GM06990 (cell line): ENCODE data around the gene KCTD2.

ENCODE experiments used
- DNase-seq: peaks from one replicate; pipeline ENCODE4 v3.0.0-alpha.2; 2011; ENCODE audit not compliant: insufficient read length; ENCODE audit errors: extremely low read depth
- H3K27me3 ChIP-seq: replicated peaks from 2 replicates; pipeline ENCODE4 v1.6.0; 2011; ENCODE audit warnings: low read length; ENCODE audit not compliant: control insufficient read depth, insufficient read depth
- H3K36me3 ChIP-seq: 2 replicates; pipeline ENCODE4 v1.5.1; 2011; ENCODE audit warnings: low read length; ENCODE audit not compliant: control insufficient read depth, insufficient read depth
- H3K4me3 ChIP-seq: replicated peaks from 2 replicates; pipeline ENCODE4 v1.5.1; 2011; ENCODE audit warnings: low read depth, mild to moderate bottlenecking, control low read depth, low read length
- CTCF ChIP-seq: IDR thresholded peaks from 2 replicates; pipeline ENCODE4 v1.5.1; 2011; ENCODE audit warnings: low read length, control low read depth, mild to moderate bottlenecking, inconsistent platforms; ENCODE audit not compliant: insufficient read depth, poor library complexity, severe bottlenecking

Gene KCTD2

DNA sequence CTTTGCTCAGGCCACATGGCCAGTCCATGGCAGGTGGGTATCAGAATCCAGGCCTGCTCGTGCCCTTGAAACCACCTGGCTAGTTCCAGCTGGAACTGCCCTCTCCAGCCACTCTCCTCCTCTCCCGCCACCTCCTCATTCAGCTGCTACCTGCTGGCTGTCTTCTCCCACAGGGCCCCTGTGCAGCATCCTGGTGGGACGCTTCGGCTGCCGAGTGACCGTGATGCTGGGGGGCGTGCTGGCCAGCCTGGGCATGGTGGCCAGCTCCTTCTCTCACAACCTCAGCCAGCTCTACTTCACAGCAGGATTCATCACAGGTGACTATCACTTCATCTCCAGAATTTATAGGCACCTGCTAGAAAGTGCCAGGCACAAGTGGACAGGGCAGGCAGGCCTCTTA, 50.8 kb downstream of the KCTD2 start:
- H3K4me3 ChIP-seq = no peak overlapping the region
- no peaks in the 10 kb centered on the region for H3K36me3 ChIP-seq
- no peak for DNase-seq
- TF ChIP-seq CTCF = no peak
- H3K27me3 ChIP-seq = no peaks in the 10 kb centered on the region

GRCh38 chr17:75098861-75099260, 51.8 kb downstream of the KCTD2 start:
- Histone ChIP-seq H3K27me3 (no peaks in the 10 kb centered on the region), H3K4me3 (no peak overlapping the region), H3K36me3 (no peaks in the 10 kb centered on the region)
- DNase-seq = no peak
- no peak for TF ChIP-seq CTCF

DNA sequence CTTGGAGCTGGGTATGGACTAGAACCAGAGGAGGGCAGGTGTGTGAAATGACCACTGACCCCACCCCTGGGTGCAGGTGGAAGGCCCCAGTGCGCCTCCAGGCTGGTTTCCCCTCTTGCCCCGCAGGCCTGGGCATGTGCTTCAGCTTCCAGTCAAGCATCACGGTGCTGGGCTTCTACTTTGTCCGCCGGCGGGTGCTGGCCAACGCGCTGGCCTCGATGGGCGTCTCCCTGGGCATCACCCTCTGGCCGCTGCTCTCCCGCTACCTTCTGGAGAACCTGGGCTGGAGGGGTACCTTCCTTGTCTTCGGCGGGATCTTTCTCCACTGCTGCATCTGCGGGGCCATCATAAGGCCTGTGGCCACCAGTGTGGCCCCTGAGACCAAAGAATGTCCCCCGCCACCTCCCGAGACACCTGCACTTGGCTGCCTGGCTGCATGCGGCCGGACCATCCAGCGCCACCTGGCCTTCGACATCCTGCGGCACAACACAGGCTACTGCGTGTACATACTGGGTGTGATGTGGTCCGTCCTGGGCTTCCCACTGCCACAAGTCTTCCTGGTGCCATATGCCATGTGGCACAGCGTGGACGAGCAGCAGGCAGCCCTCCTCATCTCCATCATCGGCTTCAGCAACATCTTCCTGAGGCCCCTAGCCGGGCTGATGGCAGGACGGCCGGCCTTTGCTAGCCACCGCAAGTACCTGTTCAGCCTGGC, 53.0 kb downstream of the KCTD2 start:
- no peak for TF ChIP-seq CTCF
- no peak for DNase-seq
- no peak overlapping the region for H3K4me3 ChIP-seq
- no peaks in the 10 kb centered on the region for H3K36me3 ChIP-seq
- H3K27me3 ChIP-seq = no peaks in the 10 kb centered on the region

DNA sequence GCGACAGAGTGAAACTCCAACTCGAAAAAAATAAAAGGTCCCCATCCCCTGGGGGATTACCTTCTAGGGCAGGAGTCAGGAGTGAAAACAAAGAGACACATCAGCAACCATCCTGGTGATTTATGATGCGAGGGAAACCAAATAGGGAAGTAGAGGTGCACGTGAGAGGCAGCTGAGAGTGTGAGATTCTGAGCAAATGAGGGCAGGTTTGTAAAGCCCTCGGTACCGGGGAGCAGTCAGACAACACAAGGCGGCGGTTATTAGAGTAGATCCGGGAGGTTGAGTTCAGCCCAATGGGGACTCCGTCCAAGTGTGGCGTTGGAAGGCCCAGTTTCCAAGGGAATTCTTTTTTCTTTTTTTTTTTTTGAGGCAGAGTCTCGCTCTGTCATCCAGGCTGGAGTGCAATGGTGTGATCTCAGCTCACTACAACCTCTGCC, 55.4 kb downstream of the KCTD2 start:
- Histone ChIP-seq H3K4me3 (no peak overlapping the region), H3K27me3 (no peaks in the 10 kb centered on the region), H3K36me3 (no peaks in the 10 kb centered on the region)
- TF ChIP-seq CTCF = no peak
- no peak for DNase-seq

GRCh38 chr17:75103601-75104554, 56.9 kb downstream of the KCTD2 start:
- Histone ChIP-seq H3K4me3 (no peak overlapping the region), H3K36me3 (no peaks in the 10 kb centered on the region), H3K27me3 (no peaks in the 10 kb centered on the region)
- no peak for DNase-seq
- no peak for TF ChIP-seq CTCF
